NCI-H2107 treated with DMSO at 0.1 percent for 48 hours (cell line): ENCODE measurements around the gene NPAS3.

Source experiments
- DNase-seq: peaks from one replicate; lab custom pipeline; 2025; ENCODE audit not compliant: unreplicated experiment; lab: John Stamatoyannopoulos, UW

The NPAS3 gene

GRCh38 chr14:32938719-32939253 is at the start of gene NPAS3:
Gene NPAS3, plus strand, starts transcription at chr14:32938879.
- DNase-seq, result no peak

GRCh38 chr14:32896979-32897697 is 41.5 kb upstream of the NPAS3 start:
- peak; percentile 76 for DNase-seq

GRCh38 chr14:32897698-32898064 is 41.0 kb upstream of the NPAS3 start:
- no peak for DNase-seq

GRCh38 chr14:32898876-32899275 is 39.8 kb upstream of the NPAS3 start:
- no peak for DNase-seq

- DNase-seq, result no peak
These were observed 38.1 kb upstream of the NPAS3 start for GRCh38 chr14:32900547-32900946.

GRCh38 chr14:32905013-32905412 is 33.7 kb upstream of the NPAS3 start:
- no peak for DNase-seq

- DNase-seq, result no peak
These were observed 32.0 kb upstream of the NPAS3 start for GRCh38 chr14:32906672-32907071.

GRCh38 chr14:32908196-32909084 is 30.2 kb upstream of the NPAS3 start:
- DNase-seq, result no peak

- DNase-seq, result no peak
These were observed 25.0 kb upstream of the NPAS3 start for GRCh38 chr14:32913725-32914124.

GRCh38 chr14:32914391-32914790 is 24.3 kb upstream of the NPAS3 start:
- DNase-seq, result no peak

- DNase-seq, result no peak
These were observed 17.9 kb upstream of the NPAS3 start for GRCh38 chr14:32920696-32921276.

- DNase-seq, result no peak
These were observed 13.2 kb upstream of the NPAS3 start for GRCh38 chr14:32925439-32925838.

- DNase-seq, result no peak
These were observed 6.3 kb upstream of the NPAS3 start for GRCh38 chr14:32932302-32932913.

- no peak for DNase-seq
These were observed 5.6 kb upstream of the NPAS3 start for GRCh38 chr14:32932914-32933628.

- DNase-seq, result peak; percentile 22
These were observed 5.0 kb upstream of the NPAS3 start for GRCh38 chr14:32933629-32934072.

- DNase-seq, result peak; percentile 24
These were observed 4.4 kb upstream of the NPAS3 start for GRCh38 chr14:32934073-32934880.

GRCh38 chr14:32934881-32935633 is 3.6 kb upstream of the NPAS3 start:
- peak; percentile 28 for DNase-seq

GRCh38 chr14:32939254-32940065 is 781 bp downstream of the NPAS3 start:
- peak; percentile 35 for DNase-seq
